HK-2 (cell line): ENCODE data around the gene P4HTM.

Experiments used
- DNase-seq: peaks from one replicate; pipeline ENCODE4 v3.0.0-alpha.2; 2018; ENCODE audit not compliant: unreplicated experiment

Gene P4HTM

GRCh38 chr3:49025005-49025792 is 35.2 kb downstream of the P4HTM start:
- DNase-seq: no peak

GRCh38 chr3:49025793-49026520 is 35.9 kb downstream of the P4HTM start:
- no peak for DNase-seq

DNA sequence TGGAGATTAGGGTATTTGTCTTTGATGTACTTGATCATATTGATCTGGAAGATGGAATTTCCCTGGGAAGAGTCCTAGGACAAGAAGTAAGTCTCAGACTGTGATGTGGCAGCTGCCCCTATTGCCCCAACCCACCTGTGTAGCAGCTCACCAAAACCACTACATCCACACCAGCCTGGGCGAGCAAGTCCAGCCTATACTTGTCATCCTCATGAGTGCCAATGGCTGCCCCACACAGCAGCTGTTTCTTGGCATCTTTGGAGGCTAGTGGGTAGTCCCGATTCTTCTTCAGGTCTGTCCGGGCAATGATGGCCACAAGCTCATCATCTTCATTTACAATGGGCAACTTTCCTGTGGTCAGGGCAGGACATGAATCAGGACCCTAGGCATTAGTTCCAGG is 36.5 kb downstream of the P4HTM start:
- no peak for DNase-seq

DNA sequence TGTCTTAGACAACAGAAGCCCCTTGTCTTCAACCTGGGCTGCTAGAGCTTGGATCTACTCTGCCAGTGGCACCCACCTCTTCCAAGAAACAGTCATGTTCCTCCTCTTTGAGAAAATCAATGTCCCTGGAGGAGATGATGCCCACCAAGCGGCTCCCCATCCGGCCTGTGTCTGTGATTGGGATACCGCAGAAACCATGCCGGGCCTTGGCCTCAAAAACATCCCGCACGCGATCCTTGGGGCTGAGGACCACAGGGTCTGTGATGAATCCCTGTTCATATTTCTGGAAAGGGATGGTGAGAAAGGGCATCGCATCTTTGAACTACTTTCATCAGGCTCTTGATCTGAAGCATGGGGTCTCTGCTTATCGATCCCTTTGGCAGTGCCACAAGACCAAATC is 37.6 kb downstream of the P4HTM start:
- DNase-seq: no peak

DNA sequence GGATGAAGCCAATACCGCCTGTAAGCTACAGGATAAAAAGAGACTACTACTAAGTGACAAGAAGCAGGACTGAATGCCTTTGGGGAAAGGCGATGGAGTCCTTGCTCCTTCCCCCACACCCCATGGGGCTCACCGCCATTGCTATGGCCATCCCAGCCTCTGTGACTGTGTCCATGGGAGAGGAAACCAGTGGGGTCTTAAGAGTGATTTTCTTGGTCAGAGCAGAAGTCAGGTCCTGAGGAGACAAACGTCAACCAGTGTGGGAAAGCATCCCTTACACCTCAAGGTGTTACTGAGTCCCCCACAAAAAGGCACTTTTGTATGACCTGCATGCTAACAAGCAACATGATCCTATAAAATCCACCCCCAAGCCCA is 38.2 kb downstream of the P4HTM start:
- no peak for DNase-seq

DNA sequence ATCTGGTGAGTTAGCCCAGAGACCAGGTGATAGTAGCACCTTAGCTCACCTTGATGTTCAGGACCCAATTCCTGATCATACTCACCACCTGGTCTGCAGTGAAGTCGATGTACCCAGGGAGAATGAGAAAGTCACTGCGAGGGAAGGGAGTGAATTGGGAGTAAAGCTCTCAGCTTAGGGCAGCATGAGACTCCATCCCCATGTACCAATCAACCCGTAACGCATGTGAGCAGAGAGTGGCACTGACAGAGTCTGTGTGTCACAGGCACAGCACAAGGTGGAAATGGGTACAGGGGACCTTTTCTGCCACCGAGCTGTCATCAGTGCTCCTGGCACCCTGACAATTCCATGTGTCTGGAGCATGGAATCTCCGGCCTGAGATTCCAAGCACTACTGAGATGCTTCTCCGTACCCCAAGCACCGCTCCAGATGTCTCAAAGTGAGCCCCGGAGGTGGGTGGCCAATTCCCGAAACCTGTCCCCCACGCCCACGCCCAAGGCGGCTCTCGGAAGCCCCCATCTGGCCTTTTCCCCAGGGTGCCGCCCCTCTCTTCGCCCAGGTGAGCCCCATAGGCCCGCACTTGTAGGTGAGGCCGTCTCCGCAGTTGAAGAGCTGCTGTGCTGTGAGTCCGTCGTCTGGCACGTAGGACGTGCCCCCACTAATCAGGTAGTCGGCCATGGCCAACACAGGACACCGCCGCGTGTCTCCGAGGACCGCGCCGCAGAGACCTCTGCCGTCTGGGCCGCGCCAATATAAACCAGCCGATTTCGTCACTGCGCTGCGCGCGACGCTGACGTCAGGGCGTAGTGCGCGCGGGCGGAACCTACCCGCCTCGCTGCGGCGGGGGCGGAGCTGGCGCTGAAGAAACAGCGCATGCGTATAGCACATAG is 38.9 kb downstream of the P4HTM start, which contains the start of gene IMPDH2:
Gene IMPDH2 (minus strand): TSS at position 726 of the 890 bp plus-strand sequence. CDS start 48 bp downstream, at position 678.
- peak; percentile 89 for DNase-seq

- DNase-seq: no peak
Observed at GRCh38 chr3:49029563-49029884, 39.5 kb downstream of the P4HTM start.

GRCh38 chr3:49030321-49030720 is 40.3 kb downstream of the P4HTM start:
- no peak for DNase-seq

- no peak for DNase-seq
Observed at GRCh38 chr3:49032646-49033304, 42.7 kb downstream of the P4HTM start.

DNA sequence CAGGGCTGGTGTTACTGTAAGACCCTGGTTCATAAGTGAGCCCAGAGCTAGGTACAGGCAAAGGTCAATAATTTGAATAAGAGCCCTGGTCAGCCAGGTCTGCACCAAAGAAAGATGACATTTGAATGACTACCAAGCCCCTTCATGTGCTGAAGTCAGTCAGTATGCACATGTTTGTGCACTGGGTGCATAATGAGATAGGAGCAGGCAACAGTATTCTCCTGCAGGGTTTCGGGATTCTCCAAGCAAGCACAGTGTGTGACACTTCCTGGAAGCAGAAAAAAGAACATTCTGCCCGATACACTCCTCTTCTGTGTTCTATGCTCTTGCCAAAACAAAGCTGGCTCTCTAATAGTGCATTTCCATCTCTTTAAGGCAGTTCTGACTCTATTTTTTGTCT is 44.6 kb downstream of the P4HTM start:
- no peak for DNase-seq

DNA sequence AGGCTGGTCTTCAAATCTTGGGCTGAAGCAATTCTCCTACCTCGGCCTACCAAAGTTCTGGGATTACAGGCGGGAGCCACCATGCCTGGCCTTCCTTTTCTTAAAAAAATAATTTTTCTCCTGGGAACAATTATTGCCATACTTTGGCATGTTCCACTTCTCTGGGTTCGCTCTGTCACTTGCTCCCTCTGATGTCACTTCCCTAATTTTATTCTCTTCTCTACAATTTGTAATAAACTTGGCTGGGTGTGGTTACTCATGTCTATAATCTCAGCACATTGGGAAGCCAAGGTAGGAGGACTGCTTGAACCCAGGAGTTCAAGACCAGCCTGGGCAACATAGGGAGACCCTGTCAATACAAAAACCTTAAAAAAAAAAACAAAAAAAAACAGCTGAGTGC is 45.2 kb downstream of the P4HTM start:
- no peak for DNase-seq

DNA sequence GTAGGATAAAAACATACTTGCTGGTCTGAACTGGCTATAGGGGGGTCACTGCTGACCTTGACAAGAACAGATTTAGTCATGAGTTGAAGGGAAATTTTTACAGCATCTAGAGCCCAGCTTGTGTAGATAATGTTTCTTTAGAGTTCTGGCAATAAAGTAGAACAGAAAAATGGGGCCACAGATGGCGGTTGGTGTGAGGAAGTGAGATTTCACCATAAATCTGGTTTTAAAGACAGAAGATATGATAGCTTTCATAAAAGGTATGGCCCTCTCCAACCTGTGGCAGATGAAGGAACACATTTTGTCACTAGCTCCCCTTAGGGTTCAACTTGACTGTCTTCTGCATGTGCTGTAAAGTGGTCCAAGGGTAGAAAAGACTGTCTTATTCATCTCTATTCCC is 63.5 kb downstream of the P4HTM start:
- no peak for DNase-seq

- no peak for DNase-seq
Observed at GRCh38 chr3:49054344-49054862, 64.4 kb downstream of the P4HTM start.
